ENCODE measurements around the gene CSE1L.
"Not testable (repeated sequence)": the region's sequence is repeated elsewhere in the genome, so short reads cannot be mapped to it uniquely, and the experiment has no call there.

CSE1L gene

GRCh38 chr20:49074521-49074920 is 28.4 kb downstream of the CSE1L start:
- no peak for DNase-seq

GRCh38 chr20:49078310-49078709 is 32.2 kb downstream of the CSE1L start:
- no peak for DNase-seq

DNA sequence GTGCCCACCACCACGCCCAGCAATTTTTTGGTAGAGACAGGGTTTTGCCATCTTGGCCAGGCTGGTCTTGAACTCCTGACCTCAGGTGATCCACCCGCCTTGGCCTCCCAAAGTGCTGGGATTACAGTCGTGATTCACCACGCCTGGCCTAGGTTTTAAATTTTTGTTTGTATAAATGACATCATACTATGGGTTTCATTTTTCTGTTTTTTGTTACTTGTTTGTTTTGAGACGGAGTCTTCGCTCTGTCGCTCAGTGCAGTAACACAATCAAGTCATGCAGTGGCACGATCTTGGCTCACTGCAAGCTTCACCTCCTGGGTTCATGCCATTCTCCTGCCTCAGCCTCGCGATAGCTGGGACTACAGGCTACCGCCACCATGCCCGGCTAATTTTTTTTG is 36.2 kb downstream of the CSE1L start:
- not testable (repeated sequence) for DNase-seq

DNA sequence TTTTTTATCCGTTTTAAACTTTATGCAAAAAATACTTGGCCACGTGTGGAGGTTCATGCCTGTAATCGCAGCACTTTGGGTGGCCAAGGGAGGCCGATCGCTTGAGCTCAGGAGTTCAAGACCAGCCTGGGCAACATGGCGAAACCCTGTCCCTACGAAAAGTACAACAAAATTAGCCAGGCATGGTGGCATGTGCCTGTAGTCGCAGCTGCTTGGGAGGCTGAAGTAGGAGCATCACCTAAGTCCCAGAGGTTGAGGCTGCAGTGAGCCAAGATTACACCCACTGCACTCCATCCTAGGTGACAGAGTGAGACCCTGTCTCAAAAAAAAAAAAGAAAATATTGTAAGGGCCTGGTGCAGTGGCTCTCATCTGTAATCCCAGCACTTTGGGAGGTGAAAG is 45.0 kb downstream of the CSE1L start:
- DNase-seq = no peak

DNA sequence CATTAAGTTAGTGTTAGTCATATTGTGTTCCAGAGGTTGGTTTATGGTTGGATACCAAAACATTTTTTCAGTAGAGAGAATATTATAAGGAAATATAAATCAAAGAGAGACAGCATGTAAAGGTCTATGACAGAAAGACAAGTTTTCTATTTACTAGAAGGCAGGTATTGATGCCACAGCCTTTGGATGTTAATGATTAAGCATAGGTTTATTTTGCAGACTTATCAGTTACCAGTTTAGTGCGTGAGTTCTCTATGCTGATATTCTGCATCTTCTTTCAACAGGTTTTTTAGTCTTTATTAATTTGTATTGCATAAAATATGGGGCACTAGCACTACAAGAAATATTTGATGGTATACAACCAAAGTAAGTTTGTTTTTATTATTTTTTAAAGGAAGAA is 45.6 kb downstream of the CSE1L start:
- no peak for DNase-seq

DNA sequence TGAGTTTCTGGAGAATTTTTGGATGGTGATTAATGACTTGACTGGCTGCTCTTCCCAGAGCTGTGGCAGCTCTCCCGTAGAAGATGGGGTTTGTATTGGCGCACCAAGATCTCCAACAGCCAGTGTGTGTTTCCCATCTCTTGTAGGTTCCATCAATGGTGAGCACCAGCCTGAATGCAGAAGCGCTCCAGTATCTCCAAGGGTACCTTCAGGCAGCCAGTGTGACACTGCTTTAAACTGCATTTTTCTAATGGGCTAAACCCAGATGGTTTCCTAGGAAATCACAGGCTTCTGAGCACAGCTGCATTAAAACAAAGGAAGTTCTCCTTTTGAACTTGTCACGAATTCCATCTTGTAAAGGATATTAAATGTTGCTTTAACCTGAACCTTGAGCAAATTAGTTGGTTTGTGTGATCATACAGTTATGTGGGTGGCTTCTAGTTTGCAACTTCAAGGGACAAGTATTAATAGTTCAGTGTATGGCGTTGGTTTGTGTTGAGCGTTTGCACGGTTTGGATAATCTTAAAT is 50.2 kb downstream of the CSE1L start:
- no peak for DNase-seq

- DNase-seq = no peak
Measured at GRCh38 chr20:49097159-49097558, 51.0 kb downstream of the CSE1L start.

- no peak for DNase-seq
Measured at GRCh38 chr20:49098136-49098535, 52.0 kb downstream of the CSE1L start.

- DNase-seq = no peak
Measured at GRCh38 chr20:49099011-49099410, 52.9 kb downstream of the CSE1L start.

DNA sequence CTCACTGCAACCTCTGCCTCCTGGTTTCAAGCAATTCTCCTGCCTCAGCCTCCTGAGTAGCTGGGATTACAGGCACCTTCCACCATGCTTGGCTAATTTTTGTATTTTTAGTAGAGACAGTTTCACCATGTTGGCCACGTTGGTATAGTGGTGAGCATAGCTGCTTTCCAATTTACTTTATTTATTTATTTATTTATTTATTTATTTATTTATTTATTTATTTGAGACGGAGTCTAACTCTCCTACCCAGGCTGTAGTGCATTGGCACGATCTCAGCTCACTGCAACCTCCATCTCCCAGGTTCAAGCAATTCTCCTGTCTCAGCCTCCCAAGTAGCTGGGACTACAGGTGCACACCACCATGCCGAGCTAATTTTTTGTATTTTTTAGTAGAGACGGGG is 54.2 kb downstream of the CSE1L start:
- DNase-seq = not testable (repeated sequence)

DNA sequence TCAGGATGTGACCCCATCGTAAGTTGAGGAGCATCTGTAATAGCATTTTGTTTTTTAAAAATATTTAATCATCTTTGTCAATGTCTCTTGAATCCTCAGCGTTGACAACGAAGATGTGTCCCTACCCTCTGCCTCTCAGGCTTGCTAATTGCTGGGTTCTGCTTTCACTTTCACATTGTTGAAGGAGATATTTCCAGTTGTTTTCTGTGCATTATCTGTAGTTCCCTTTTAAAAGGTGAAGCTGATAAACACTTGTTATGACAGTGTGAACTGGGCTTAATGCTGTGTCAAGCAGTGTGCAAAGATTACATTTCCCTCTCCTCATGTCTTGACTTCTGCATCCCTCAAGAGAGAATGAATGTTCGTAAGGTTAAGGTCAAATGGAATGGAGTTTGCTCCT is 54.9 kb downstream of the CSE1L start:
- DNase-seq = no peak

DNA sequence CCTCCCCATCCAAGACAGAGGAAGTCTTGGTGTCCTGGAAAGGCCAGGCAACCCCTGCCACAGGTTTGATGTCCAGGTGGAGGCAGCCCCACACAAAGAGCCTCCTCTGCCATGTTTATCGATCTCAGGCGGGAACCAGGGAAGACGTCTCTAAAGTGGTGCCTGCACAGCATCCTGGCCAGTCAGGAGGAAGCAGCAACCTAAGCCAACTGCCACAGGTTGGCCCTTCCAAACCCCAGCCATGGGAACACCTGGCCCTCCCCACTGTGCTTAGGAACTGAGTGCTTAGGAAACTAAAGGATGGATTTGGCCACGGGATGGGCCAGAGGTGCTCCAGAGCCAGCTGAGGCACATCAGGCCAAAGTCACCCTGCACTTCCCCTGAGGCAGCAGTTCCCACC is 56.9 kb downstream of the CSE1L start:
- no peak for DNase-seq

DNA sequence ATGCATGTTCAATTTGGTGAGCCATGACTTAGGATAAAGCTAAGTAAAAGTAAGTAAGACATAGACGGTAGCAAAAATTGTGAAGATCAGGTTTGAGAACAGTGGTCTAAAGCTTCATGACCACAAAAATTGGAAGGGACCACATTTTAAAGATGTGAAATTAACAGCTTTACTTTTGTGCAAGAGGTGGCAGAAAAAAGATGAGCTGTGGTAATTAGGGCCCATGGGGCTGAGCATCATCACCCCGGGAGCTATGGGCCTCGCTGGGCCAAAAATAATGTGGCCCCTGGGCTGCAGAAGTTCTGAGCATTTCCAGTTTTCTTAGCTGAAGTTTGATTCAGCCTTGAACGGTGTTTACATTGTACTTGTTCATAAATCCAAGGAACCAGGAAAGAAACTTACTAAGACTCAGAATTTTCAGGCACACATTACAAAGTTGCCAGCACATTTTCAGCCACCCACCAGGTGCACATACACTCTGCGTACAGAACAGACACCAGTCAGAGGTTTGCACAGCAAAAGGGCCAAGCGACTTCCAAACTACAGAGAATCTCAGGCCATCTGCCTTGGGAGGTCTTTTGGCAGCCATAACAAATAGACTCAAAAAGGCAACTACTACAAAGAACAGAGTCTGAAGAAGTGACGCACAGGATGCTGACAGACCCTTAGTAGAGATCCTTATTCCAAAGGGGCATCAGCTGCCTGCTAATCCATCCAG is 57.7 kb downstream of the CSE1L start:
- DNase-seq = no peak

DNA sequence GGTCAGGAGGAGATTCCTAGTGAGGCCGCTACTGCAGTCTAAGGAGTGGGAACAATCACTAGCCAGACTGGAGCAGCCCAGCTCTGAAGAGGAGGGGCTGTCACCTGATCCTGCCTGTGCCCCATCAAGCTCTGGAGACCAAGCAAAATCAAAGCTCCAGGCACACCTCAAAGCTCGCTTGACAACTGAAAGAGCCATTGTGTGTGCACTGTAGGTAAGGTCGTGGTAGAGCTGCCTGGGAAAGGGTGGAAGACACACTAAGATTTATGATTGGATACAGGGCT is 58.2 kb downstream of the CSE1L start:
- peak; percentile 47 for DNase-seq

GRCh38 chr20:49104979-49105547 is 59.0 kb downstream of the CSE1L start:
- DNase-seq = not testable (repeated sequence)

- no peak for DNase-seq
Measured at GRCh38 chr20:49106328-49106727, 60.2 kb downstream of the CSE1L start.

GRCh38 chr20:49110767-49111694 is 64.9 kb downstream of the CSE1L start:
- no peak for DNase-seq

GRCh38 chr20:49112596-49113274 is 66.6 kb downstream of the CSE1L start:
- no peak for DNase-seq

GRCh38 chr20:49115564-49115963 is 69.5 kb downstream of the CSE1L start:
- DNase-seq = no peak

DNA sequence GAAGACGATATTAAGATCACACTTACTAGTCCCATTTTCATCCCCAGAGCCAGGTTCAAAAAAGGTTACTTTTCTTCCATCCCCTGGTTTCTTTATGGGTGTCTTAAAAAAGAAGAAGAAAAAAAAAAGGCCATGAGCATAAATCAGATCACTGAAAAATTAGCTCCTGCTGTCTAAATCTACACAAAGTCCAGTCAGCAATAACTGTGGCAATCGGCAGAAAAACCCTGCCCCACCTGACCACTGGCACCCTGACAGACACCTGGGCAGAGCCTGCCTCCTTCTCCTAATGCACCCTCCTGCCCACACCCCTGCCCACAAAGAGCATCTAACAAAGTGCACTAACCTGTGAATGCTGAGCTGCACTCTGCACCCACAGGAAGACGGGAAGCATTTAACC is 72.2 kb downstream of the CSE1L start:
- no peak for DNase-seq

- no peak for DNase-seq
Measured at GRCh38 chr20:49119988-49120387, 73.9 kb downstream of the CSE1L start.

DNA sequence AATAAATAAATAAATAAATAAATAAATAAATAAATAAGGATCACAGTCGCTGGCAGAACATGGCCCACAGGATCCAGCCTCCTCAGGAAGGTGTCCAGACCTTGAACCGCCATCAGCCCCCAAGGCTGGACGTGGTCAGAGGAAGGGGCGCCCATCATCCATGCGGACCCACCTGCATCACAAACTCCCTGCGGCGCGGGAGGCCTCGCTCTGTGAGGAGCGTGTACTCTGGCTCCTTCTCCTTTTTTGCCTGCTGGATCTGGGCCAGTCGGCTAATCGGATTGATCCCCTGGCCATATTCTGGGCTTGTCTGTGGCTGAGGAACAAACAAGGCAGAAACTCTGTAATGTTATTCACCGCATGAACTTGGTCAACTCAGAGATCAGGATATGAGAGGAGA is 76.8 kb downstream of the CSE1L start:
- no peak for DNase-seq

GRCh38 chr20:49123982-49124381 is 77.9 kb downstream of the CSE1L start:
- DNase-seq = no peak

Measured in NCI-H510A (cell line).